ENCODE results near the gene NDEL1.

NDEL1 gene

GRCh38 chr17:8455665-8456209 is 20.1 kb downstream of the NDEL1 start:
- DNase-seq (ENCODE audit: low read depth in 3 of 3) = no peak

- DNase-seq (ENCODE audit: low read depth in 3 of 3) = no peak
These were observed 22.4 kb downstream of the NDEL1 start for GRCh38 chr17:8458128-8458527.

GRCh38 chr17:8459107-8459506 is 23.4 kb downstream of the NDEL1 start:
- no peak for DNase-seq (ENCODE audit: low read depth in 3 of 3)

GRCh38 chr17:8459831-8460230 is 24.1 kb downstream of the NDEL1 start:
- no peak for DNase-seq (ENCODE audit: low read depth in 3 of 3)

- no peak for DNase-seq (ENCODE audit: low read depth in 3 of 3)
These were observed 26.9 kb downstream of the NDEL1 start for GRCh38 chr17:8462564-8462963.

GRCh38 chr17:8463099-8463498 is 27.4 kb downstream of the NDEL1 start:
- DNase-seq (ENCODE audit: low read depth in 3 of 3) = no peak

GRCh38 chr17:8464941-8465340 is 29.3 kb downstream of the NDEL1 start:
- no peak for DNase-seq (ENCODE audit: low read depth in 3 of 3)

GRCh38 chr17:8465356-8465755 is 29.7 kb downstream of the NDEL1 start:
- no peak for DNase-seq (ENCODE audit: low read depth in 3 of 3)

- no peak for DNase-seq (ENCODE audit: low read depth in 3 of 3)
These were observed 30.1 kb downstream of the NDEL1 start for GRCh38 chr17:8465759-8466158.

GRCh38 chr17:8466456-8466855 is 30.8 kb downstream of the NDEL1 start:
- no peak for DNase-seq (ENCODE audit: low read depth in 3 of 3)

GRCh38 chr17:8466873-8467272 is 31.2 kb downstream of the NDEL1 start:
- no peak for DNase-seq (ENCODE audit: low read depth in 3 of 3)

- no peak for DNase-seq (ENCODE audit: low read depth in 3 of 3)
These were observed 31.8 kb downstream of the NDEL1 start for GRCh38 chr17:8467527-8467926.

GRCh38 chr17:8468127-8468526 is 32.4 kb downstream of the NDEL1 start:
- no peak for DNase-seq (ENCODE audit: low read depth in 3 of 3)

- DNase-seq (ENCODE audit: low read depth in 3 of 3) = no peak
These were observed 33.3 kb downstream of the NDEL1 start for GRCh38 chr17:8468980-8469379.

GRCh38 chr17:8469964-8470363 is 34.3 kb downstream of the NDEL1 start:
- DNase-seq (ENCODE audit: low read depth in 3 of 3) = no peak

GRCh38 chr17:8470447-8471047 is 34.9 kb downstream of the NDEL1 start:
- no peak for DNase-seq (ENCODE audit: low read depth in 3 of 3)

- DNase-seq (ENCODE audit: low read depth in 3 of 3) = no peak
These were observed 37.0 kb downstream of the NDEL1 start for GRCh38 chr17:8472663-8473062.

GRCh38 chr17:8473451-8474192 is 37.9 kb downstream of the NDEL1 start:
- DNase-seq (ENCODE audit: low read depth in 3 of 3) = no peak

- no peak for DNase-seq (ENCODE audit: low read depth in 3 of 3)
These were observed 39.1 kb downstream of the NDEL1 start for GRCh38 chr17:8474826-8475225.

- DNase-seq (ENCODE audit: low read depth in 3 of 3) = no peak
These were observed 39.5 kb downstream of the NDEL1 start for GRCh38 chr17:8475227-8475626.

- no peak for DNase-seq (ENCODE audit: low read depth in 3 of 3)
These were observed 40.1 kb downstream of the NDEL1 start for GRCh38 chr17:8475781-8476180.

GRCh38 chr17:8476741-8477140 is 41.1 kb downstream of the NDEL1 start:
- no peak for DNase-seq (ENCODE audit: low read depth in 3 of 3)

GRCh38 chr17:8477171-8477570 is 41.5 kb downstream of the NDEL1 start:
- DNase-seq (ENCODE audit: low read depth in 3 of 3) = no peak

Data from stimulated activated CD4-positive, alpha-beta T cell treated with anti-CD3 and anti-CD28 coated beads, TNF-alpha, amount 100 ng/mL, for 4 hours (primary cell).